Coronary artery (tissue), 2 donors: Measurements from ENCODE around the gene RBM26.
"Not testable (repeated sequence)": the region's sequence is repeated elsewhere in the genome, so short reads cannot be mapped to it uniquely, and the experiment has no call there.

Experiments
- DNase-seq: peaks from one replicate; pipeline ENCODE4 v3.0.0-alpha.2; 2017; ENCODE audit warnings: low spot score
- H3K27ac ChIP-seq, 2 donors: fragments of 200-600 bp; sonication (generic); one replicate each; pipeline ENCODE4 v1.5.1; 2016 to 2019
- H3K4me3 ChIP-seq: fragments of 200-600 bp; sonication (generic); 2 replicates; pipeline ENCODE4 v1.5.1; 2016; ENCODE audit warnings: mild to moderate bottlenecking, moderate library complexity
- TF ChIP-seq, protein P1 (sequence below): fragments of 200-600 bp; sonication (generic); IDR thresholded peaks from one replicate; pipeline ENCODE4 v1.5.1; 2019; ENCODE audit warnings: antibody characterized with exemption

Gene RBM26

GRCh38 chr13:79287939-79288795 lies 117.9 kb downstream of the RBM26 start:
- Histone ChIP-seq H3K4me3 (no peak overlapping the region), H3K27ac (no peak overlapping the region)
- DNase-seq: no peak
- TF ChIP-seq, protein P1, sequence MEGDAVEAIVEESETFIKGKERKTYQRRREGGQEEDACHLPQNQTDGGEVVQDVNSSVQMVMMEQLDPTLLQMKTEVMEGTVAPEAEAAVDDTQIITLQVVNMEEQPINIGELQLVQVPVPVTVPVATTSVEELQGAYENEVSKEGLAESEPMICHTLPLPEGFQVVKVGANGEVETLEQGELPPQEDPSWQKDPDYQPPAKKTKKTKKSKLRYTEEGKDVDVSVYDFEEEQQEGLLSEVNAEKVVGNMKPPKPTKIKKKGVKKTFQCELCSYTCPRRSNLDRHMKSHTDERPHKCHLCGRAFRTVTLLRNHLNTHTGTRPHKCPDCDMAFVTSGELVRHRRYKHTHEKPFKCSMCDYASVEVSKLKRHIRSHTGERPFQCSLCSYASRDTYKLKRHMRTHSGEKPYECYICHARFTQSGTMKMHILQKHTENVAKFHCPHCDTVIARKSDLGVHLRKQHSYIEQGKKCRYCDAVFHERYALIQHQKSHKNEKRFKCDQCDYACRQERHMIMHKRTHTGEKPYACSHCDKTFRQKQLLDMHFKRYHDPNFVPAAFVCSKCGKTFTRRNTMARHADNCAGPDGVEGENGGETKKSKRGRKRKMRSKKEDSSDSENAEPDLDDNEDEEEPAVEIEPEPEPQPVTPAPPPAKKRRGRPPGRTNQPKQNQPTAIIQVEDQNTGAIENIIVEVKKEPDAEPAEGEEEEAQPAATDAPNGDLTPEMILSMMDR: no peak

DNA sequence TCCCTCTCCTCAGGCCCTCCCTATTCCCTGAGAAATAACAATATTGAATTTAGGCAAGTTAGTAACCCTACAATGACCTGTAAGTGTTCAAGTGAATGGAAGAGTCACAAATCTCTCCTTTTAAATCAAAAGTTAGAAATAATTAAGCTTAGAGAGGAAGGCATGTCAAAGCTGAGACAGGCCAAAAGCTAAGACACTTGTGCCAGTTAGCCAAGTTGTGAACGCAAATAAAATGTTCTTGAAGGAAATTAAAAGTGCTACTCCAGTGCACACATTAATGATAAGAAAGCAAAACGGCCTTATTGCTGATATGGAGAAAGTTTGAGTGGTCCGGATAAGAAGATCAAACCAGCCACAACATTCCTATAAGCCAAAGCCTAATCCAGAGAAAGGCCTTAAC lies 120.9 kb downstream of the RBM26 start:
- DNase-seq: no peak
- Histone ChIP-seq H3K27ac (no peak overlapping the region), H3K4me3 (no peak overlapping the region)
- TF ChIP-seq, protein P1: no peak

DNA sequence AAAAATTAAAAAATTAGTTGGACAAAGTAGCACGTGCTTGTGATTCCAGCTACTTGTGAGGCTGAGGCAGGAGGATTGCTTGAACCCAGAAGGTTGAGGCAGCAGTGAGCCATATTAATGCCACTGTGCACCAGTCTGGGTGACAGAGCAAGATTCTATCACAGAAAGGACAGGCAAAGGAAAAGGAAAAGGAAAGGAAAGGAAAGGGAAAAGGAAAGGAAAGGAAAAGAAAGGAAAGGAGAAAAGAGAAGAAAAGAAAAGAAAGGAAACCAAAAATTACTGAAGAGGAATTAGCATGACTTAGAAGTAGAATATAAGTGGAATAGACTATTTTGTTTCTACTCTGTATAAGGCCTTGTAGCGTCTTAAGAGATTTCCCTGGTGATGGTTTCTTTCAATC lies 122.3 kb downstream of the RBM26 start:
- DNase-seq: no peak
- no peak overlapping the region for H3K27ac ChIP-seq
- no peak overlapping the region for H3K4me3 ChIP-seq
- TF ChIP-seq, protein P1: no peak

- Histone ChIP-seq H3K4me3 (no peak overlapping the region), H3K27ac (no peak overlapping the region)
- no peak for DNase-seq
- TF ChIP-seq, protein P1: no peak
Observed at GRCh38 chr13:79282976-79283375, 123.1 kb downstream of the RBM26 start.

DNA sequence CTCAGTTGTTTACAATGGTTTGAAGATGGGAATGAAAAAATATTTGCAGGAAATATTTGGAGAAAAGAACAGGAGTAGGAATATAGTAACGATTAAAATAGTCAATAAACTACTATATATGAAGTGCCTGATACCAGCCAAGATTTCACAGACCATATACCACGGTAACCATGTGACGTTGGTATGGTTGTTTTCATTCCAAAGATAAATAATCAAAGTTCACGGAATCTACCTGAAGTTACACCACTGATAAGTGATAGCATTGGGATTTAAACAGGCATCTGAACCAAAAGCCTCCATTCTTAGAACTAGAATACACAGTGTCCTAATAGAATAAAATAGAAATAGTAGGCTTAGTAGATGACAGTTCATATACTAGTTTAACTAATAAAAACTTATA lies 123.5 kb downstream of the RBM26 start:
- TF ChIP-seq, protein P1: no peak

DNA sequence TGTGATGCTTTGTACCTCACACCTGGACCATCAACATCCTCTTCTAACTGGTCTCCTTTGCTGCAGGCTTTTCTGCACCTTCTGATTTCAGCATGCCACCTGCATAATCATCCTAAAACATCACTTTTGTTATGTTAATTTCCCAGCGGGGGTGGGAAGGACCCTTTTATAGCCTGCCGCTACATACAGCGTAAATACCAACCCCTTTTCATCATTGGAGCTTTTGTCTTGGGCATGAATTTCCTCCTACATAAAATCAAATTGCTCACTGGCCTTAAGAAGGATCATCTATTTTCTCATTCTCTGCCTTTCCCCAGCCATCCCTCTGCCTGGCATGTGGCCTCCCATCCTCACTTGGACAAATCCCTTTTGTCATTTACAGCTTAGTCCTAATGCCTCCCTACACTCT lies 124.7 kb downstream of the RBM26 start:
- H3K4me3 ChIP-seq: no peak overlapping the region
- no peak overlapping the region for H3K27ac ChIP-seq
- TF ChIP-seq, protein P1: no peak
- DNase-seq: no peak

More for the DNA sequence above, 123.5 kb downstream of the RBM26 start:
- Histone ChIP-seq H3K27ac (no peak overlapping the region), H3K4me3 (no peak overlapping the region)
- no peak for DNase-seq

DNA sequence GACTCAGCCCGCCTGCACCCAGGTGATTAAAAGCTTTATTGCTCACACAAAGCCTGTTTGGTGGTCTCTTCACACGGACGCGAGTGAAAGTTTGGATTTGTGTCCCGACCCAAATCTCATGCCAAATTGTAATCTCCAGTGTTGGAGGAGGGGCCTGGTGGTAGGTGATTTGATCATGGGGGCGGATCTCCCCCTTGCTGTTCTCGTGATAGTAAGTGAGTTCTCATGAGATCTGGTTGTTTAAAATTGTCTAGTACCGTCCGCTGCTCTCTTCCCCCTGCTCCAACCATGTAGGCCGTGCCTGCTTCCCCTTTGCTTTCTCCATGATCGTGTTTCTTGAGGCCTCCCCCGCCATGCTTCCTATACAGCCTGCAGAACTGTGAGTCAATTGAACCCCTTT lies 126.3 kb downstream of the RBM26 start:
- DNase-seq, H3K27ac ChIP-seq, H3K4me3 ChIP-seq: not testable (repeated sequence)
